Liver (tissue), 9 donors: ENCODE data around the gene MYO10. TPM values are rescaled to one million over a fixed set of nuclear protein-coding genes. Genes with fewer than 3 reads are reported as not detected.

Experiments
- DNase-seq: peaks from one replicate; pipeline ENCODE4 v3.0.0-alpha.2; 2017; ENCODE audit warnings: low spot score
- H3K27ac ChIP-seq, 2 donors: one replicate each; pipeline ENCODE4 v1.7.0; 2013; ENCODE audit warnings: inconsistent platforms in 2 of 2, low read length in 2 of 2, control low read depth in 1 of 2, low read depth in 1 of 2, mild to moderate bottlenecking in 1 of 2
- H3K27me3 ChIP-seq, 4 donors: one replicate each; pipeline versions ENCODE4 v1.6.1 to v1.7.0; 2013; ENCODE audit warnings: low read length in 3 of 4, inconsistent platforms in 1 of 4, mild to moderate bottlenecking in 1 of 4, moderate library complexity in 1 of 4; ENCODE audit not compliant: control insufficient read depth in 4 of 4, insufficient read depth in 4 of 4
- H3K36me3 ChIP-seq, 4 donors: one replicate each; pipeline versions ENCODE4 v1.6.1 to v1.7.0; 2013; ENCODE audit warnings: low read length in 3 of 4, mild to moderate bottlenecking in 3 of 4, low read depth in 1 of 4, moderate library complexity in 1 of 4; ENCODE audit not compliant: control insufficient read depth in 4 of 4, insufficient read depth in 3 of 4
- H3K4me1 ChIP-seq, 4 donors: one replicate each; pipeline versions ENCODE4 v1.6.1 to v1.7.0; 2013; ENCODE audit warnings: low read length in 3 of 4, mild to moderate bottlenecking in 3 of 4, moderate library complexity in 1 of 4; ENCODE audit not compliant: control insufficient read depth in 4 of 4, insufficient read depth in 4 of 4
- H3K4me3 ChIP-seq, 3 donors: one replicate each; pipeline versions ENCODE4 v1.6.1 to v1.7.0; 2013; ENCODE audit warnings: low read length in 3 of 3, control low read depth in 1 of 3, low read depth in 1 of 3, mild to moderate bottlenecking in 1 of 3
- H3K9ac ChIP-seq, 2 donors: one replicate each; pipeline ENCODE4 v1.7.0; 2013; ENCODE audit warnings: low read length in 2 of 2, mild to moderate bottlenecking in 2 of 2, moderate library complexity in 2 of 2, control low read depth in 1 of 2, low read depth in 1 of 2
- H3K9me3 ChIP-seq, 4 donors: one replicate each; pipeline versions ENCODE4 v1.6.1 to v1.7.0; 2013; ENCODE audit warnings: low read length in 3 of 4; ENCODE audit not compliant: control insufficient read depth in 4 of 4
- CTCF ChIP-seq: fragments of 150-350 bp; IDR thresholded peaks from 2 replicates; pipeline ENCODE4 v1.5.1; 2017; ENCODE audit warnings: improper control_type of control experiment, low read depth, low read length; ENCODE audit not compliant: missing input control
- EGR1 ChIP-seq, 2 donors: IDR thresholded peaks; 2 replicates each; pipeline ENCODE4 v1.6.1; 2016 to 2018; ENCODE audit warnings: antibody characterized with exemption in 2 of 2, low read depth in 2 of 2
- FOXA2 ChIP-seq: IDR thresholded peaks from 2 replicates; pipeline ENCODE4 v1.6.1; 2016; ENCODE audit warnings: antibody characterized with exemption
- GABPA ChIP-seq, 2 donors: IDR thresholded peaks in 1 of 2; conservative IDR thresholded peaks in 1 of 2; 2 replicates each; pipeline ENCODE4 v1.6.1; 2016; ENCODE audit warnings: antibody characterized with exemption in 2 of 2, mild to moderate bottlenecking in 1 of 2, moderate library complexity in 1 of 2
- HNF4A ChIP-seq, 2 donors: conservative IDR thresholded peaks; 2 replicates each; pipeline ENCODE4 v1.6.1; 2016; ENCODE audit warnings: antibody characterized with exemption in 2 of 2, mild to moderate bottlenecking in 2 of 2
- HNF4G ChIP-seq: IDR thresholded peaks from 2 replicates; pipeline ENCODE4 v1.6.1; 2016; ENCODE audit warnings: antibody characterized with exemption
- JUND ChIP-seq, 2 donors: IDR thresholded peaks; 2 replicates each; pipeline ENCODE4 v1.6.1; 2016; ENCODE audit warnings: antibody characterized with exemption in 2 of 2
- NR2F2 ChIP-seq: IDR thresholded peaks from 2 replicates; pipeline ENCODE4 v1.6.1; 2016; ENCODE audit warnings: antibody characterized with exemption
- RAD21 ChIP-seq, 2 donors: IDR thresholded peaks; 2 replicates each; pipeline ENCODE4 v1.6.1; 2016; ENCODE audit warnings: antibody characterized with exemption in 2 of 2, mild to moderate bottlenecking in 2 of 2
- RXRA ChIP-seq, 2 donors: IDR thresholded peaks; 2 replicates each; pipeline ENCODE4 v1.6.1; 2017 to 2018; ENCODE audit warnings: antibody characterized with exemption in 2 of 2, mild to moderate bottlenecking in 1 of 2
- SP1 ChIP-seq: IDR thresholded peaks from 2 replicates; pipeline ENCODE4 v1.6.1; 2018; ENCODE audit warnings: antibody characterized with exemption, mild to moderate bottlenecking
- TAF1 ChIP-seq: conservative IDR thresholded peaks from 2 replicates; pipeline ENCODE4 v1.6.1; 2016; ENCODE audit warnings: antibody characterized with exemption, mild to moderate bottlenecking
- YY1 ChIP-seq: IDR thresholded peaks from 2 replicates; pipeline ENCODE4 v1.6.1; 2016; ENCODE audit warnings: antibody characterized with exemption, mild to moderate bottlenecking
- whole genome bisulfite sequencing: extraction: QIAGEN DNeasy Blood & Tissue Kit; methylation state at CpG from one replicate; pipeline ENCODE4 v1.1.7; 2013; 5-methylcytosine and 5-hydroxymethylcytosine counted together
- polyA plus RNA-seq, 2 donors: library from polyadenylated mRNA; stranded (reverse) in 1 of 2; unstranded in 1 of 2; fragments of 200-250 nt in 1 of 2; fragments of >200 nt in 1 of 2; fragmentation: Nextera tagmentation in 1 of 2; extraction: Ambion mirVana in 1 of 2; gene quantifications; one replicate each; pipeline versions ENCODE4 v1.2.1 to v1.2.3, GENCODE V29; 2013 to 2015
- total RNA-seq, 2 donors: library from RNA; depleted of rRNA; stranded (reverse); fragments of >200 nt; gene quantifications; one replicate each; pipeline ENCODE4 v1.2.3, GENCODE V29; 2014
- TF ChIP-seq, protein P1 (sequence below): IDR thresholded peaks from 2 replicates; pipeline ENCODE4 v1.6.1; 2016; ENCODE audit warnings: antibody characterized with exemption
- TF ChIP-seq, protein P2 (sequence below): IDR thresholded peaks from 2 replicates; pipeline ENCODE4 v1.6.1; 2016; ENCODE audit warnings: antibody characterized with exemption
- donor health status: healthy.
- donor health status: healthy.
- donor health status: healthy.
- donor health status: healthy.
- donor health status: healthy.

Gene MYO10
- total and polyA plus RNA-seq, 4 donors, result 4.3 to 15.3 (median 7.1) TPM

DNA sequence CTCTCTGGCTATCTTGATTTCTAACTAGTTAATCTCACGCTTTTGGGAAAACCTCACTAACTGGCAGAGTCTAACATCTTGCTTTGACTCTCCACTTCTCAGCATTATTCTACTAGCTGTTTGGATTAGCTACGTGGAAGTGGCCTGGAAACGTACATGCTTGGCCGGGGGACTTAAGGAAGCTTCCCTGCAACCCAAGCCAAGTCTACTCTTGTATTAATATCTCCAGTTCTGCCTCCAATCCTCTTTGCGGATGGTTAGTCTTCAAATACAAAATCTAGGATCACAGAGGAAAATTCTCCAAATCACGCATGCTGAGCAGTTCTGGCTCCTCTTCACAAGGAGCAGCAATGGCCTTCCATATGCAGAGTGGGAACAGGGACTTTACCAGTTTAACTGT lies 267.5 kb downstream of the MYO10 start:
- H3K27ac ChIP-seq, result no peak overlapping the region
- no peak for DNase-seq
- no peaks in the 10 kb centered on the region for H3K9me3 ChIP-seq
- H3K27me3 ChIP-seq, result no peaks in the 10 kb centered on the region
- no peak overlapping the region for H3K9ac ChIP-seq
- peaks cover 0 to 13% (median 7%) of the 10 kb centered on the region in 4 donors for H3K4me1 ChIP-seq
- H3K4me3 ChIP-seq, result no peak overlapping the region
- WGBS, result 92% methylated on average over 6 of the region's 6 CpGs
- no peak for TF ChIP-seq FOXA2
- TF ChIP-seq HNF4A (conservative IDR thresholded peaks at IDR 0.05), result no peak
- no peak for TF ChIP-seq YY1
- TF ChIP-seq, protein P1, sequence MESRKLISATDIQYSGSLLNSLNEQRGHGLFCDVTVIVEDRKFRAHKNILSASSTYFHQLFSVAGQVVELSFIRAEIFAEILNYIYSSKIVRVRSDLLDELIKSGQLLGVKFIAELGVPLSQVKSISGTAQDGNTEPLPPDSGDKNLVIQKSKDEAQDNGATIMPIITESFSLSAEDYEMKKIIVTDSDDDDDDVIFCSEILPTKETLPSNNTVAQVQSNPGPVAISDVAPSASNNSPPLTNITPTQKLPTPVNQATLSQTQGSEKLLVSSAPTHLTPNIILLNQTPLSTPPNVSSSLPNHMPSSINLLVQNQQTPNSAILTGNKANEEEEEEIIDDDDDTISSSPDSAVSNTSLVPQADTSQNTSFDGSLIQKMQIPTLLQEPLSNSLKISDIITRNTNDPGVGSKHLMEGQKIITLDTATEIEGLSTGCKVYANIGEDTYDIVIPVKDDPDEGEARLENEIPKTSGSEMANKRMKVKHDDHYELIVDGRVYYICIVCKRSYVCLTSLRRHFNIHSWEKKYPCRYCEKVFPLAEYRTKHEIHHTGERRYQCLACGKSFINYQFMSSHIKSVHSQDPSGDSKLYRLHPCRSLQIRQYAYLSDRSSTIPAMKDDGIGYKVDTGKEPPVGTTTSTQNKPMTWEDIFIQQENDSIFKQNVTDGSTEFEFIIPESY, result no peak
- TF ChIP-seq, protein P2, sequence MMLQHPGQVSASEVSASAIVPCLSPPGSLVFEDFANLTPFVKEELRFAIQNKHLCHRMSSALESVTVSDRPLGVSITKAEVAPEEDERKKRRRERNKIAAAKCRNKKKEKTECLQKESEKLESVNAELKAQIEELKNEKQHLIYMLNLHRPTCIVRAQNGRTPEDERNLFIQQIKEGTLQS, result no peak
- TF ChIP-seq CTCF, result no peak
- no peak for TF ChIP-seq EGR1 (IDR thresholded peaks at IDR 0.05; ENCODE audit: low read depth in 2 of 2)
- TF ChIP-seq JUND (IDR thresholded peaks at IDR 0.05), result no peak
- peaks cover 0 to 3% (median 0%) of the 10 kb centered on the region in 4 donors for H3K36me3 ChIP-seq

DNA sequence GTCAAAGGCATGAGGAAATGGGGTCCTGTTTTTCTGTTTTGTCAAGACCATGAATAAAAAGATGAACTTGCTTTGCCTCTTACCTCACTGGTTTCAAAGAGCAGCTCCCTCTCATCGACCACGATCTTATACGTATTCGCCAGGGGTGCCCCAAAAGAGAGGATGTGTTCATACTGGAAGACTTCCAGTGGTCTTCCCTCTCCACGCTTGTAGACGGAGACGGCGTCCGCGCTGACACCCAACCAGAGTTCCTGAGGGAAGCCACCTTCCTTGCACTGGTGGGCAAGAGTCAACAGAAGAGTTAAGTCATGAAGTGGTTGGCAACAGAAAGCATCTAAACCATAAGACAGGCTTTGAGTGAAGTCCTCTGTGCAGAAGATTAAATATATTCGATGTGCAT lies 267.9 kb downstream of the MYO10 start:
- DNase-seq, result no peak
- peaks cover 0 to 3% (median 0%) of the 10 kb centered on the region in 4 donors for H3K36me3 ChIP-seq
- no peaks in the 10 kb centered on the region for H3K27me3 ChIP-seq
- TF ChIP-seq CTCF (no peak), TAF1 (no peak), SP1 (no peak), YY1 (no peak), HNF4G (no peak), NR2F2 (no peak), RAD21 (IDR thresholded peaks at IDR 0.05) (no peak), JUND (IDR thresholded peaks at IDR 0.05) (no peak), EGR1 (IDR thresholded peaks at IDR 0.05; ENCODE audit: low read depth in 2 of 2) (no peak), HNF4A (conservative IDR thresholded peaks at IDR 0.05) (no peak), GABPA (IDR thresholded peaks at IDR 0.05 in 1 of 2, conservative IDR thresholded peaks at IDR 0.05 in 1 of 2) (no peak), FOXA2 (no peak), RXRA (IDR thresholded peaks at IDR 0.05) (no peak)
- TF ChIP-seq, protein P1, result no peak
- TF ChIP-seq, protein P2, result no peak
- H3K4me1 ChIP-seq, result peaks cover 0 to 13% (median 7%) of the 10 kb centered on the region in 4 donors
- no peaks in the 10 kb centered on the region for H3K9me3 ChIP-seq
- no peak overlapping the region for H3K4me3 ChIP-seq
- WGBS, result 93% methylated on average over 11 of the region's 11 CpGs
- H3K27ac ChIP-seq, result no peak overlapping the region
- no peak overlapping the region for H3K9ac ChIP-seq
